HG03280 (cell line): Measurements from ENCODE around the gene OFD1.
A peak's percentile ranks its signal among the peaks of the same experiment; 100 is the strongest.

Experiments
- ATAC-seq: cut with Tn5 transposase; IDR thresholded peaks from one replicate; pipeline ENCODE4 v1.9.1; 2021; ENCODE audit warnings: mild to moderate bottlenecking, moderate library complexity; ENCODE audit not compliant: unreplicated experiment

The OFD1 gene

GRCh38 chrX:13734278-13735172, at the start of gene OFD1, which contains the start of gene TRAPPC2:
Gene OFD1 (plus strand): TSS chrX:13734748. CDS start chrX:13735072, 324 bp downstream.
Gene TRAPPC2 (minus strand): TSS chrX:13734620. CDS start chrX:13719963, 14,657 bp downstream.
- peak; percentile 93 for ATAC-seq

GRCh38 chrX:13685126-13685763, 49.3 kb upstream of the OFD1 start:
- ATAC-seq, result no peak

- no peak for ATAC-seq
These were observed 47.3 kb upstream of the OFD1 start for GRCh38 chrX:13687203-13687602.

- ATAC-seq, result no peak
These were observed 46.1 kb upstream of the OFD1 start for GRCh38 chrX:13688384-13688957.

GRCh38 chrX:13688958-13689740, 45.4 kb upstream of the OFD1 start, which contains the start of gene RAB9A:
Gene RAB9A (plus strand): TSS chrX:13689128. CDS start chrX:13708747, 19,619 bp downstream.
- ATAC-seq, result peak; percentile 83

- no peak for ATAC-seq
These were observed 44.8 kb upstream of the OFD1 start for GRCh38 chrX:13689741-13690211.

- ATAC-seq, result no peak
These were observed 43.7 kb upstream of the OFD1 start for GRCh38 chrX:13690836-13691235.

GRCh38 chrX:13691841-13692371, 42.6 kb upstream of the OFD1 start:
- no peak for ATAC-seq

GRCh38 chrX:13692771-13693231, 41.7 kb upstream of the OFD1 start:
- ATAC-seq, result no peak

GRCh38 chrX:13693341-13693961, 41.1 kb upstream of the OFD1 start:
- ATAC-seq, result no peak

GRCh38 chrX:13694359-13694758, 40.2 kb upstream of the OFD1 start:
- ATAC-seq, result no peak

GRCh38 chrX:13694983-13695382, 39.6 kb upstream of the OFD1 start:
- ATAC-seq, result no peak

GRCh38 chrX:13695601-13696115, 38.9 kb upstream of the OFD1 start:
- ATAC-seq, result no peak

GRCh38 chrX:13697455-13697854, 37.1 kb upstream of the OFD1 start:
- no peak for ATAC-seq

GRCh38 chrX:13697976-13698375, 36.6 kb upstream of the OFD1 start:
- ATAC-seq, result no peak

- no peak for ATAC-seq
These were observed 36.1 kb upstream of the OFD1 start for GRCh38 chrX:13698432-13698831.

- peak; percentile 63 for ATAC-seq
These were observed 35.2 kb upstream of the OFD1 start for GRCh38 chrX:13699183-13699826.

- ATAC-seq, result no peak
These were observed 34.2 kb upstream of the OFD1 start for GRCh38 chrX:13700380-13700779.
